K562 (cell line): Measurements from ENCODE around the gene MAP3K2. TPM values are rescaled to one million over a fixed set of nuclear protein-coding genes. Genes with fewer than 3 reads are reported as not detected.

Source experiments
- ATAC-seq: fragments of 200-7000 bp; cut with Tn5 transposase; 3 replicates; pipeline ENCODE4 v1.9.1; 2020; ENCODE audit warnings: moderate library complexity
- BruUV-seq: library from RNA; stranded (reverse); fragments of 400-500 nt; replicated peaks from 2 replicates; lab custom pipeline; 2021; lab: Mats Ljungman, UMichigan
- CTCF ChIA-PET: fragments of 300-600 bp; formaldehyde crosslinking; extraction: SDS; loops from one replicate; lab custom pipeline; 2021; ENCODE audit warnings: low intra/inter-chr PET ratio; lab: Yijun Ruan, JAX
- POLR2A ChIA-PET: fragments of 300-600, 350-650 bp; sonication (Branson Sonifier 250); formaldehyde crosslinking; extraction: SDS; loops from one replicate; lab custom pipeline; 2021; ENCODE audit warnings: antibody characterized with exemption, inconsistent platforms; lab: Yijun Ruan, JAX
- DNase-seq, 4 experiments: peaks; one replicate each; pipeline versions ENCODE4 v3.0.0 to v3.0.0-alpha.2; 2011 to 2018; ENCODE audit warnings: low spot score in 3 of 4, mixed read lengths in 3 of 4; ENCODE audit errors: extremely low read depth in 1 of 4
- FAIRE-seq: peaks from 2 replicates; lab custom pipeline; 2011; peaks lifted over from hg19 to GRCh38; lab: Jason Lieb, UNC
- H2AFZ ChIP-seq: 2 replicates; pipeline ENCODE4 v1.6.0; 2011; ENCODE audit warnings: low read depth, low read length, control low read depth, inconsistent platforms
- H3K27ac ChIP-seq: fragments of 200-600 bp; 3 replicates; pipeline ENCODE4 v1.8.0; 2011; ENCODE audit warnings: low read depth, mild to moderate bottlenecking, control low read depth, inconsistent platforms, low read length, moderate library complexity, mixed read lengths; ENCODE audit errors: extremely low read depth
- H3K27me3 ChIP-seq, 2 experiments: fragments of 300-600 bp in 1 of 2; 2 replicates in 1 of 2; 3 replicates in 1 of 2; pipeline versions ENCODE4 v1.6.0 to v1.8.0; 2011; ENCODE audit warnings: inconsistent platforms in 2 of 2, low read length in 2 of 2, mild to moderate bottlenecking in 1 of 2, mixed read lengths in 1 of 2, moderate library complexity in 1 of 2; ENCODE audit not compliant: control insufficient read depth in 2 of 2, insufficient read depth in 2 of 2
- H3K36me3 ChIP-seq: fragments of 300-600 bp; 3 replicates; pipeline ENCODE4 v1.8.0; 2011; ENCODE audit warnings: mild to moderate bottlenecking, low read length, inconsistent platforms; ENCODE audit not compliant: control insufficient read depth, insufficient read depth
- H3K4me1 ChIP-seq, 2 experiments: fragments of 200-600 bp in 1 of 2; replicated peaks in 1 of 2; 2 replicates in 1 of 2; 3 replicates in 1 of 2; pipeline versions ENCODE4 v1.5.1 to v1.8.0; 2011; ENCODE audit warnings: inconsistent platforms in 2 of 2, low read length in 2 of 2, mild to moderate bottlenecking in 1 of 2, mixed read lengths in 1 of 2, moderate library complexity in 1 of 2; ENCODE audit not compliant: control insufficient read depth in 2 of 2, insufficient read depth in 2 of 2
- H3K4me2 ChIP-seq: 2 replicates; pipeline ENCODE4 v1.6.1; 2011; ENCODE audit warnings: low read length, control low read depth, inconsistent platforms, mixed read lengths; ENCODE audit not compliant: insufficient read depth
- H3K4me3 ChIP-seq: fragments of 200-600 bp; sonication (generic), shearing (Covaris generic); 2 replicates; pipeline ENCODE4 v1.5.1; 2016; ENCODE audit warnings: control low read depth, inconsistent platforms
- H3K79me2 ChIP-seq: fragments of 200-600 bp; 3 replicates; pipeline ENCODE4 v1.8.0; 2011; ENCODE audit warnings: low read length, inconsistent platforms; ENCODE audit not compliant: control insufficient read depth, insufficient read depth
- H3K9ac ChIP-seq, 2 experiments: 2 replicates each; pipeline versions ENCODE4 v1.6.0 to v1.6.1; 2011; ENCODE audit warnings: low read depth in 2 of 2, low read length in 2 of 2, control low read depth in 1 of 2, inconsistent platforms in 1 of 2, mild to moderate bottlenecking in 1 of 2, mixed read lengths in 1 of 2; ENCODE audit not compliant: insufficient read depth in 1 of 2
- H3K9me1 ChIP-seq: one replicate; pipeline ENCODE4 v1.6.0; 2011; ENCODE audit warnings: inconsistent platforms, mild to moderate bottlenecking, low read length, moderate library complexity; ENCODE audit not compliant: control insufficient read depth, insufficient read depth
- H3K9me3 ChIP-seq: replicated peaks from 2 replicates; pipeline ENCODE4 v1.5.1; 2011; ENCODE audit warnings: low read depth, low read length, inconsistent platforms; ENCODE audit not compliant: control insufficient read depth, insufficient read depth
- H4K20me1 ChIP-seq: replicated peaks from 2 replicates; pipeline ENCODE4 v1.6.1; 2011; ENCODE audit warnings: low read length, inconsistent platforms, mixed read lengths; ENCODE audit not compliant: control insufficient read depth, insufficient read depth
- BDP1 ChIP-seq: IDR thresholded peaks from 3 replicates; pipeline ENCODE4 v1.6.1; 2011; ENCODE audit not compliant: insufficient read length, insufficient read depth
- CTBP1 ChIP-seq: fragments of 450-650 bp; IDR thresholded peaks from 2 replicates; pipeline ENCODE4 v1.6.1; 2016; ENCODE audit warnings: borderline replicate concordance
- DDX20 ChIP-seq: fragments of 450-650 bp; IDR thresholded peaks from 2 replicates; pipeline ENCODE4 v1.6.1; 2016; ENCODE audit warnings: missing genetic modification characterization, low read depth, mild to moderate bottlenecking, missing compliant biosample characterization, moderate library complexity
- HMG20B ChIP-seq: fragments of 250-450 bp; sonication (Bioruptor Pico); IDR thresholded peaks from 2 replicates; pipeline ENCODE4 v1.5.0; 2021; ENCODE audit warnings: mild to moderate bottlenecking
- HNRNPL ChIP-seq: fragments of 200-400 bp; formaldehyde crosslinking; IDR thresholded peaks from 2 replicates; pipeline ENCODE4 v1.6.1; 2017; ENCODE audit warnings: low read depth, mild to moderate bottlenecking, low read length
- MEF2D ChIP-seq: conservative IDR thresholded peaks from 2 replicates; pipeline ENCODE4 v1.6.1; 2016; ENCODE audit warnings: low read depth, missing genetic modification characterization, missing compliant biosample characterization
- NBN ChIP-seq: fragments of 450-650 bp; IDR thresholded peaks from 2 replicates; pipeline ENCODE4 v1.6.1; 2016; ENCODE audit warnings: low read depth, mild to moderate bottlenecking
- RBFOX2 ChIP-seq: fragments of 200-400 bp; formaldehyde crosslinking; IDR thresholded peaks from 2 replicates; pipeline ENCODE4 v1.6.1; 2017; ENCODE audit warnings: low read depth, mild to moderate bottlenecking, low read length, moderate library complexity
- SAFB ChIP-seq: fragments of 200-400 bp; formaldehyde crosslinking; IDR thresholded peaks from 2 replicates; pipeline ENCODE4 v1.6.1; 2017; ENCODE audit warnings: low read depth, low read length, borderline replicate concordance
- SMARCA4 ChIP-seq: fragments of 450-650 bp; IDR thresholded peaks from 2 replicates; pipeline ENCODE4 v1.6.1; 2016
- SNAPC5 ChIP-seq: fragments of 250-450 bp; sonication (Bioruptor Pico); IDR thresholded peaks from 2 replicates; pipeline ENCODE4 v1.8.0; 2021; ENCODE audit warnings: moderate library complexity, mild to moderate bottlenecking, inconsistent platforms
- SPI1 ChIP-seq: IDR thresholded peaks from 2 replicates; pipeline ENCODE4 v1.6.1; 2011; ENCODE audit warnings: low read depth, low read length, control low read depth, borderline replicate concordance
- TCF7 ChIP-seq: sonication (generic); IDR thresholded peaks from 2 replicates; pipeline ENCODE4 v1.6.1; 2016; ENCODE audit warnings: antibody characterized with exemption, borderline replicate concordance
- ZBTB43 ChIP-seq: sonication (generic); formaldehyde crosslinking; IDR thresholded peaks from 2 replicates; pipeline ENCODE4 v1.8.0; 2023; ENCODE audit warnings: mild to moderate bottlenecking, missing genetic modification reagents
- ZNF121 ChIP-seq: sonication (generic); formaldehyde crosslinking; conservative IDR thresholded peaks from 2 replicates; pipeline ENCODE4 v1.8.0; 2022; ENCODE audit warnings: missing genetic modification reagents
- ZNF217 ChIP-seq: sonication (generic); formaldehyde crosslinking; IDR thresholded peaks from 2 replicates; pipeline ENCODE4 v1.8.0; 2022; ENCODE audit warnings: mild to moderate bottlenecking, missing genetic modification reagents
- ZSCAN29 ChIP-seq: fragments of 450-650 bp; IDR thresholded peaks from 2 replicates; pipeline ENCODE4 v1.6.1; 2017
- ZZZ3 ChIP-seq: fragments of 450-650 bp; IDR thresholded peaks from 2 replicates; pipeline ENCODE4 v1.6.1; 2016; ENCODE audit warnings: antibody characterized with exemption, mild to moderate bottlenecking, moderate library complexity
- WGBS: fragments of 100-300 bp; shearing (Covaris generic); methylation state at CpG from one replicate; pipeline ENCODE4 v1.1.6; 2016; ENCODE audit warnings: low coverage, mixed read lengths; ENCODE audit not compliant: insufficient coverage; ENCODE audit errors: missing lambda C conversion rate; 5-methylcytosine and 5-hydroxymethylcytosine counted together
- in situ Hi-C: fragments of 300-500 bp; cut with MboI; formaldehyde crosslinking; loops from 4 replicates; pipeline ENCODE4 v1.15.0; 2018; ENCODE audit warnings: inconsistent platforms, mixed read lengths
- intact Hi-C: fragments of 100-400 bp; cut with micrococcal nuclease; formaldehyde crosslinking; loops from 2 replicates; pipeline ENCODE4 v1.14.2; 2022
- polyA plus RNA-seq, 8 experiments: library from polyadenylated mRNA; depleted of rRNA in 4 of 8; stranded (reverse) in 5 of 8; unstranded in 3 of 8; fragments of >200 nt; fragmentation: Nextera tagmentation in 2 of 8; fragmentation: Illumina TruSeq in 1 of 8; extraction: Ambion mirVana in 2 of 8; extraction: Trizol in 1 of 8; gene quantifications; 2 replicates each; pipeline versions ENCODE4 v1.2.1 to v1.2.3, GENCODE V29; 2011 to 2014; ENCODE audit warnings: inconsistent platforms in 1 of 8, missing spikeins in 1 of 8
- total RNA-seq, 7 experiments: library from RNA; depleted of rRNA in 6 of 7; stranded (reverse); fragments of >200 nt in 6 of 7; fragmentation: Illumina TruSeq in 2 of 7; extraction: Trizol in 2 of 7; gene quantifications; 2 replicates each; pipeline versions ENCODE4 v1.2.1 to v1.2.3, GENCODE V29; 2011 to 2021; ENCODE audit warnings: low replicate concordance in 1 of 7

The MAP3K2 gene
- total and polyA plus RNA-seq, 9 of the 15 experiments (the other 6 are each of a cell fraction or from before 2014, with no cell fraction given): 1.2 to 14.2 (median 5.7) TPM

GRCh38 chr2:127356531-127356930 lies 31.2 kb downstream of the MAP3K2 start:
- H3K36me3 ChIP-seq: no peaks in the 10 kb centered on the region
- peaks cover 0 to 5% of the 10 kb centered on the region in 2 experiments; a peak in 2 of 5 replicates for H3K4me1 ChIP-seq
- in situ Hi-C loops (no loop called here), intact Hi-C loops (no loop called here)
- no TSS peak for BruUV-seq
- FAIRE-seq (no peak), ATAC-seq (no peak)
- no peak overlapping the region for H2AFZ ChIP-seq
- no peaks in the 10 kb centered on the region for H3K9me1 ChIP-seq
- H3K9ac ChIP-seq: no peak overlapping the region
- H3K79me2 ChIP-seq: peaks cover 31% of the 10 kb centered on the region
- CTCF ChIA-PET: no interaction called here
- H3K9me3 ChIP-seq: no peaks in the 10 kb centered on the region
- H3K4me2 ChIP-seq: no peak overlapping the region
- no peak for TF ChIP-seq RBFOX2
- no peak for TF ChIP-seq SAFB
- no peak for TF ChIP-seq TCF7
- TF ChIP-seq ZSCAN29: no peak
- TF ChIP-seq DDX20 (tag): no peak
- no peak for TF ChIP-seq ZZZ3
- TF ChIP-seq ZNF121 (CRISPR knock-in tag): no peak
- TF ChIP-seq NBN: no peak
- no peak for TF ChIP-seq ZBTB43 (CRISPR knock-in tag)
- no peak for TF ChIP-seq SNAPC5 (CRISPR knock-in tag)
- no peak for TF ChIP-seq HMG20B (CRISPR knock-in tag)
- no peak for TF ChIP-seq MEF2D
- TF ChIP-seq ZNF217 (CRISPR knock-in tag): no peak
- no peak for TF ChIP-seq CTBP1
- TF ChIP-seq SPI1: no peak
- no peak for TF ChIP-seq BDP1
- no peak for TF ChIP-seq HNRNPL
- TF ChIP-seq SMARCA4: no peak
- TF ChIP-seq, all 486 proteins: peak for 0
- Histone ChIP-seq H3K27me3 (no peaks in the 10 kb centered on the region), H3K4me3 (no peak overlapping the region), H4K20me1 (no peaks in the 10 kb centered on the region; the same call in 1 of the 2 replicates), H3K27ac (no peak overlapping the region)
- WGBS: 73% methylated on average over 3 of the region's 3 CpGs
- POLR2A ChIA-PET: interaction anchor here (1.0 kb wide), 1 partner anchor 10 kb away, joined by 3 read pairs; no protein-coding TSS in a partner anchor
- no peak for DNase-seq
